ENCODE measurements around the gene TBCB. TPM values are rescaled to one million over a fixed set of nuclear protein-coding genes. Genes with fewer than 3 reads are reported as not detected.

Gene TBCB
- total RNA-seq, 1 donor from 2014 or later = 206 TPM

- Mint-ChIP-seq H3K36me3 (ENCODE audit: low read depth, unreplicated experiment) (peaks cover 8% of the 10 kb centered on the region), H3K4me1 (ENCODE audit: unreplicated experiment) (no peaks in the 10 kb centered on the region), H3K9me3 (ENCODE audit: unreplicated experiment) (no peaks in the 10 kb centered on the region), H3K27ac (ENCODE audit: unreplicated experiment) (no peak overlapping the region), H3K27me3 (ENCODE audit: unreplicated experiment) (peaks cover 4% of the 10 kb centered on the region), H3K4me3 (ENCODE audit: unreplicated experiment) (no peak overlapping the region)
- DNase-seq (ENCODE audit: low spot score) = no peak
- TF ChIP-seq, protein P1, sequence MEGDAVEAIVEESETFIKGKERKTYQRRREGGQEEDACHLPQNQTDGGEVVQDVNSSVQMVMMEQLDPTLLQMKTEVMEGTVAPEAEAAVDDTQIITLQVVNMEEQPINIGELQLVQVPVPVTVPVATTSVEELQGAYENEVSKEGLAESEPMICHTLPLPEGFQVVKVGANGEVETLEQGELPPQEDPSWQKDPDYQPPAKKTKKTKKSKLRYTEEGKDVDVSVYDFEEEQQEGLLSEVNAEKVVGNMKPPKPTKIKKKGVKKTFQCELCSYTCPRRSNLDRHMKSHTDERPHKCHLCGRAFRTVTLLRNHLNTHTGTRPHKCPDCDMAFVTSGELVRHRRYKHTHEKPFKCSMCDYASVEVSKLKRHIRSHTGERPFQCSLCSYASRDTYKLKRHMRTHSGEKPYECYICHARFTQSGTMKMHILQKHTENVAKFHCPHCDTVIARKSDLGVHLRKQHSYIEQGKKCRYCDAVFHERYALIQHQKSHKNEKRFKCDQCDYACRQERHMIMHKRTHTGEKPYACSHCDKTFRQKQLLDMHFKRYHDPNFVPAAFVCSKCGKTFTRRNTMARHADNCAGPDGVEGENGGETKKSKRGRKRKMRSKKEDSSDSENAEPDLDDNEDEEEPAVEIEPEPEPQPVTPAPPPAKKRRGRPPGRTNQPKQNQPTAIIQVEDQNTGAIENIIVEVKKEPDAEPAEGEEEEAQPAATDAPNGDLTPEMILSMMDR (IDR thresholded peaks at IDR 0.05; ENCODE audit: unreplicated experiment) = no peak
Observed at GRCh38 chr19:36106441-36106840, 8.8 kb upstream of the TBCB start.

- H3K27me3 Mint-ChIP-seq (ENCODE audit: unreplicated experiment) = peaks cover 4% of the 10 kb centered on the region
- TF ChIP-seq, protein P1 (IDR thresholded peaks at IDR 0.05; ENCODE audit: unreplicated experiment) = no peak
- DNase-seq (ENCODE audit: low spot score) = no peak
- H3K27ac Mint-ChIP-seq (ENCODE audit: unreplicated experiment) = no peak overlapping the region
- no peaks in the 10 kb centered on the region for H3K4me1 Mint-ChIP-seq (ENCODE audit: unreplicated experiment)
- peaks cover 8% of the 10 kb centered on the region for H3K36me3 Mint-ChIP-seq (ENCODE audit: low read depth, unreplicated experiment)
- no peak overlapping the region for H3K4me3 Mint-ChIP-seq (ENCODE audit: unreplicated experiment)
- no peaks in the 10 kb centered on the region for H3K9me3 Mint-ChIP-seq (ENCODE audit: unreplicated experiment)
Observed at GRCh38 chr19:36106991-36107390, 8.3 kb upstream of the TBCB start.

DNA sequence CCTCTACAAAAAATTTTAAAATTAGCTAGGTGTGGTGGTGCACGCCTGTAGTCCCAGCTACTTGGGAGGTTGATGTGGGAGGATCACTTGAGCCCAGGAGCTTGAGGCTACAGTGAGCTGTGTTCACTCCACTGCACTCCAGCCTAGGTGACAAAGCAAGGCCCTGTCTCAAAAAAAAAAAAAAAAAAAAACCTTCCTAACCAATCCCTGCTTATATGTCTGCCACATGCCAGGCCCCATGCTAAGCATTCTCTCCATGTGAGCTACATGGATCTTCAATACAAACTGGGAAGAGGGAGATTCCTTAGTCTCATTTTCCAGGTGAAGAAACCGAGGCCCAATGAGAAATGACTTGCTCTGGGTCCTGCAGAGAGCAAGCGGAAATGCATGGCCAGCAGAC lies 6.6 kb upstream of the TBCB start:
- TF ChIP-seq, protein P1 (IDR thresholded peaks at IDR 0.05; ENCODE audit: unreplicated experiment) = no peak
- H3K4me3 Mint-ChIP-seq (ENCODE audit: unreplicated experiment) = no peak overlapping the region
- peaks cover 7% of the 10 kb centered on the region for H3K27me3 Mint-ChIP-seq (ENCODE audit: unreplicated experiment)
- H3K4me1 Mint-ChIP-seq (ENCODE audit: unreplicated experiment) = peaks cover 6% of the 10 kb centered on the region
- H3K9me3 Mint-ChIP-seq (ENCODE audit: unreplicated experiment) = no peaks in the 10 kb centered on the region
- no peak for DNase-seq (ENCODE audit: low spot score)
- no peak overlapping the region for H3K27ac Mint-ChIP-seq (ENCODE audit: unreplicated experiment)
- peaks cover 8% of the 10 kb centered on the region for H3K36me3 Mint-ChIP-seq (ENCODE audit: low read depth, unreplicated experiment)

DNA sequence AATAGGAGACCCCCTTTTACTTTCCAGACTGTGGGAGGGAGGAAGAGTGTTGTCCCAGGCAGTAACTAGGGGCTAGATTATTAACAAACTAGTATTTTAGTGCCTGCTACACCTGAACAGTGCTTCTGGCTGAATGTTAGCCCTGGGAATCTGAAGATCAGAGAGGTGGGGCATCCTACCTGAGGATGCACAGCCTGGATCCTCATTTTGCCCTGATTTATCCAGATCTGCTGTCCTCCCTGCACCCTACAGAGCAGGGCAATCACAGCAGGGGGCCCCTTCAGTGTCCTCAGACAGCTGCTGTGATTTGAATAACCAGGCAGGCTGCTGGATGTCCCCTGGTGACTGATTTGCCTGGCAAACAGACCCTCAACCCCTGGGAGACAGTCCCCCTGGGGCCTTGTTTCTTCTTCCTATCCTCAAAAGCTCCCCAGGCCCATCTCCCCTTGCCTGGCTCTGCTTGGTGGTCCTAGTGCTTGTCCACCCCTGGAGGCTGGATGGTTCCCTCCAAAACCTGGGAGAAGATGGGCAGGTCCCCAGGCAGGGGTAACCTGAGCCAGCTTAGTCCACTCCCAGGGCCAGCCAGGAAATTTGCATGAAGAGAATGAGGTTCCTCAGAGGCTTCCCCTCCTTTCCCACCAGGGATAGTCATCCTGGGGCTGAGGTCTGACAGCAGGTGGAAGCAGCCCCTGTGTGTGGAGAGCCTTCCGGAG lies 4.6 kb upstream of the TBCB start, which contains the start of gene OVOL3:
Gene OVOL3 (plus strand): TSS at position 657 of the 713 bp plus-strand sequence. CDS start 60 bp downstream, outside the sequence.
- H3K27me3 Mint-ChIP-seq (ENCODE audit: unreplicated experiment) = peaks cover 12% of the 10 kb centered on the region
- no peak for DNase-seq (ENCODE audit: low spot score)

GRCh38 chr19:36111200-36111539 lies 4.1 kb upstream of the TBCB start:
- H3K4me3 Mint-ChIP-seq (ENCODE audit: unreplicated experiment) = no peak overlapping the region

More for the DNA sequence above, 4.6 kb upstream of the TBCB start, which contains the start of gene OVOL3:
- Mint-ChIP-seq H3K4me1 (ENCODE audit: unreplicated experiment) (peaks cover 12% of the 10 kb centered on the region), H3K4me3 (ENCODE audit: unreplicated experiment) (no peak within 1 kb of the TSS), H3K36me3 (ENCODE audit: low read depth, unreplicated experiment) (peaks cover 5% of the 10 kb centered on the region), H3K9me3 (ENCODE audit: unreplicated experiment) (no peaks in the 10 kb centered on the region), H3K27ac (ENCODE audit: unreplicated experiment) (no peak within 1 kb of the TSS)
- TF ChIP-seq, protein P1 (IDR thresholded peaks at IDR 0.05; ENCODE audit: unreplicated experiment) = no peak

More at GRCh38 chr19:36111200-36111539, 4.1 kb upstream of the TBCB start:
- DNase-seq (ENCODE audit: low spot score) = no peak
- H3K36me3 Mint-ChIP-seq (ENCODE audit: low read depth, unreplicated experiment) = peaks cover 7% of the 10 kb centered on the region
- H3K27ac Mint-ChIP-seq (ENCODE audit: unreplicated experiment) = no peak overlapping the region
- peaks cover 14% of the 10 kb centered on the region for H3K4me1 Mint-ChIP-seq (ENCODE audit: unreplicated experiment)
- H3K9me3 Mint-ChIP-seq (ENCODE audit: unreplicated experiment) = no peaks in the 10 kb centered on the region
- TF ChIP-seq, protein P1 (IDR thresholded peaks at IDR 0.05; ENCODE audit: unreplicated experiment) = no peak
- H3K27me3 Mint-ChIP-seq (ENCODE audit: unreplicated experiment) = peaks cover 16% of the 10 kb centered on the region

All from endothelial cell (in vitro differentiated cells).